Ovary (tissue), 3 donors: ENCODE data around the gene IDH3B.

Source experiments
- CTCF ChIP-seq, 3 donors: fragments of 450-650 bp in 2 of 3; fragments of 200-600 bp in 1 of 3; IDR thresholded peaks; one replicate each; pipeline versions ENCODE4 v1.5.1 to v1.8.0; 2016 to 2022; ENCODE audit warnings: antibody characterized with exemption in 3 of 3, mild to moderate bottlenecking in 1 of 3
- EP300 ChIP-seq: sonication (generic); formaldehyde crosslinking; IDR thresholded peaks from one replicate; pipeline ENCODE4 v1.6.1; 2017; ENCODE audit warnings: antibody characterized with exemption
- POLR2A ChIP-seq: fragments of 450-650 bp; IDR thresholded peaks from one replicate; pipeline ENCODE4 v1.6.1; 2017; ENCODE audit warnings: antibody characterized with exemption, mild to moderate bottlenecking, moderate library complexity
- donor health status: DM: no; HTN: no; CAD: no.

GRCh38 chr20:2705931-2706645 is 42.1 kb upstream of the IDH3B start:
- TF ChIP-seq CTCF (IDR thresholded peaks at IDR 0.05) (no peak), POLR2A (no peak), EP300 (no peak)
